ENCODE measurements around the gene NXPH4.
A peak's percentile ranks its signal among the peaks of the same experiment; 100 is the strongest.

Gene NXPH4

GRCh38 chr12:57260366-57260765 is 43.8 kb downstream of the NXPH4 start:
- DNase-seq (ENCODE audit: low read depth) = no peak
- TF ChIP-seq, protein P1, sequence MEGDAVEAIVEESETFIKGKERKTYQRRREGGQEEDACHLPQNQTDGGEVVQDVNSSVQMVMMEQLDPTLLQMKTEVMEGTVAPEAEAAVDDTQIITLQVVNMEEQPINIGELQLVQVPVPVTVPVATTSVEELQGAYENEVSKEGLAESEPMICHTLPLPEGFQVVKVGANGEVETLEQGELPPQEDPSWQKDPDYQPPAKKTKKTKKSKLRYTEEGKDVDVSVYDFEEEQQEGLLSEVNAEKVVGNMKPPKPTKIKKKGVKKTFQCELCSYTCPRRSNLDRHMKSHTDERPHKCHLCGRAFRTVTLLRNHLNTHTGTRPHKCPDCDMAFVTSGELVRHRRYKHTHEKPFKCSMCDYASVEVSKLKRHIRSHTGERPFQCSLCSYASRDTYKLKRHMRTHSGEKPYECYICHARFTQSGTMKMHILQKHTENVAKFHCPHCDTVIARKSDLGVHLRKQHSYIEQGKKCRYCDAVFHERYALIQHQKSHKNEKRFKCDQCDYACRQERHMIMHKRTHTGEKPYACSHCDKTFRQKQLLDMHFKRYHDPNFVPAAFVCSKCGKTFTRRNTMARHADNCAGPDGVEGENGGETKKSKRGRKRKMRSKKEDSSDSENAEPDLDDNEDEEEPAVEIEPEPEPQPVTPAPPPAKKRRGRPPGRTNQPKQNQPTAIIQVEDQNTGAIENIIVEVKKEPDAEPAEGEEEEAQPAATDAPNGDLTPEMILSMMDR (conservative IDR thresholded peaks at IDR 0.05; ENCODE audit: control insufficient read depth, insufficient read depth, low read depth, low read length) = no peak
- no peak overlapping the region for H3K4me3 ChIP-seq (ENCODE audit: control insufficient read depth, low read depth, low read length)

GRCh38 chr12:57261428-57261865 is 44.9 kb downstream of the NXPH4 start:
- TF ChIP-seq, protein P1 (conservative IDR thresholded peaks at IDR 0.05; ENCODE audit: control insufficient read depth, insufficient read depth, low read depth, low read length) = no peak
- no peak overlapping the region for H3K4me3 ChIP-seq (ENCODE audit: control insufficient read depth, low read depth, low read length)
- DNase-seq (ENCODE audit: low read depth) = no peak

DNA sequence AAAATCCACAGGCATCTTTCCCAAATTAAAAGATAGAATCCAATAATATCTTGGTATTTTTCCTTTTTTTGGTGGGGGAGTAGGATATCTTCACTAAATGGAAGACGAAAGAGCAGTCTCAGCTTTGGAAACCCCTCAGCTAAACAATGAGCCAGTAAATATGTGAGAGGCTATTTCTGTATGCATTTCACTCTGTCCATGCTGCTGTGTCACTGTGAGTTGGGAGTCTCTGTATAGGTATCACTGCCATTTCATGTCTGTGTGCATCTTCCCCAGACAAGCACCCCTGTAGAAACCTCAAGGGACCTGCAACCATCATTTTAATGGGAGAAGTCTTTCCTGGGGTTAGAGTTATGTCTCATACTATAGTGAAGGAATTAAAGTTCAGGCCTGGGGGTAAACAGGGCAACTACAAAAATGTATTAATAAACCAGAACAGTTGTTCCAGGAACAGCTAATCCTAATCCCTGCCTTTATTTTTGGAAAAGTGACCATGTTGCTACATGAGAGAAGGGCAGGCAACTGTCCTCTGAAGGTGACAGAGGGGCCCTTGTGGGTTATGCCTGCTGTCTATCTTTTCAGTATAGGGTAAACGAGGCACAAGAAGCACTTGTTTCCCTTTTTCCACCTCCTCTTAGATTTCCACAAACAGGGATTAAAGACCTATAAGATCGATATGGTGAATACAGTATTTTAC is 45.7 kb downstream of the NXPH4 start:
- DNase-seq (ENCODE audit: low read depth) = no peak
- no peak overlapping the region for H3K4me3 ChIP-seq (ENCODE audit: control insufficient read depth, low read depth, low read length)
- TF ChIP-seq, protein P1 (conservative IDR thresholded peaks at IDR 0.05; ENCODE audit: control insufficient read depth, insufficient read depth, low read depth, low read length) = no peak

DNA sequence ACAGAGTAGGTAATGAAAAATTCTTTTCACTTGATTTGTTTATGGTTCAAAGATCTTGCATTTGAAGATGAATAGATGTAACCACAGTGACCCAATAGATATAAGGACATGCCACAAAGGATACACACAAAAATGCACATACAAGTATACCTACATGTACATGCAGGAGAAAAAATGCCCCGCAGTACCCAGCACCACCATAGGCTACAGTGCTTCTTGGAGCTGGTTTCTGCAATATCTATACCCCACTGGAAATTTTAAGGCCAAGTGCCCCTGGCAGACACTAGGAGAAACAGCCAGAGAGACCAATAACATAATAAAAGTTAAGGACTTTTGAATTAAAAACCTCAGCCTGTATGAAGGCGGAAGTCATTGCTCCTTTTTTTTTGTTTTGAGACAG is 46.5 kb downstream of the NXPH4 start:
- no peak overlapping the region for H3K4me3 ChIP-seq (ENCODE audit: control insufficient read depth, low read depth, low read length)
- TF ChIP-seq, protein P1 (conservative IDR thresholded peaks at IDR 0.05; ENCODE audit: control insufficient read depth, insufficient read depth, low read depth, low read length) = no peak
- no peak for DNase-seq (ENCODE audit: low read depth)

- DNase-seq (ENCODE audit: low read depth) = no peak
- H3K4me3 ChIP-seq (ENCODE audit: control insufficient read depth, low read depth, low read length) = no peak overlapping the region
- TF ChIP-seq, protein P1 (conservative IDR thresholded peaks at IDR 0.05; ENCODE audit: control insufficient read depth, insufficient read depth, low read depth, low read length) = no peak
Measured at GRCh38 chr12:57266681-57267080, 50.1 kb downstream of the NXPH4 start.

- DNase-seq (ENCODE audit: low read depth) = peak; percentile 57
- TF ChIP-seq, protein P1 (conservative IDR thresholded peaks at IDR 0.05; ENCODE audit: control insufficient read depth, insufficient read depth, low read depth, low read length) = no peak
- no peak overlapping the region for H3K4me3 ChIP-seq (ENCODE audit: control insufficient read depth, low read depth, low read length)
Measured at GRCh38 chr12:57268264-57268663, 51.7 kb downstream of the NXPH4 start.
